KMS-11 (cell line): Measurements from ENCODE around the gene ATP1A1.

Experiments used
- H2AFZ ChIP-seq: fragments of 200-600 bp; sonication (generic); 2 replicates; pipeline ENCODE4 v1.6.1; 2016; ENCODE audit warnings: antibody characterized with exemption, mixed run types, low read depth
- H3K27ac ChIP-seq: fragments of 200-600 bp; sonication (generic); 2 replicates; pipeline ENCODE4 v1.6.1; 2016; ENCODE audit warnings: mild to moderate bottlenecking, mixed run types
- H3K27me3 ChIP-seq: fragments of 200-600 bp; sonication (generic); 2 replicates; pipeline ENCODE4 v1.6.1; 2017; ENCODE audit warnings: mild to moderate bottlenecking, low read depth, mixed run types, moderate library complexity; ENCODE audit not compliant: insufficient read depth
- H3K36me3 ChIP-seq: fragments of 200-600 bp; sonication (generic); 2 replicates; pipeline ENCODE4 v1.6.1; 2017; ENCODE audit warnings: mild to moderate bottlenecking, mixed run types; ENCODE audit not compliant: insufficient read depth
- H3K4me1 ChIP-seq: fragments of 200-600 bp; sonication (generic); 2 replicates; pipeline ENCODE4 v1.6.1; 2016; ENCODE audit warnings: mild to moderate bottlenecking, low read depth, mixed run types; ENCODE audit not compliant: poor library complexity, severe bottlenecking
- H3K4me2 ChIP-seq: fragments of 200-600 bp; sonication (generic); 2 replicates; pipeline ENCODE4 v1.7.0; 2016; ENCODE audit warnings: mild to moderate bottlenecking, mixed run types
- H3K4me3 ChIP-seq: fragments of 200-600 bp; sonication (generic); IDR thresholded peaks from 2 replicates; pipeline ENCODE4 v1.6.1; 2017; ENCODE audit warnings: low read depth, low read length, mixed read lengths; ENCODE audit not compliant: insufficient read depth
- H3K79me2 ChIP-seq: fragments of 200-600 bp; sonication (generic); 2 replicates; pipeline ENCODE4 v1.6.1; 2016; ENCODE audit warnings: low read depth, mixed run types; ENCODE audit not compliant: insufficient read depth
- H3K9ac ChIP-seq: fragments of 200-600 bp; sonication (generic); 2 replicates; pipeline ENCODE4 v1.6.1; 2016; ENCODE audit warnings: mild to moderate bottlenecking, mixed run types
- H4K20me1 ChIP-seq: fragments of 200-600 bp; sonication (generic); 2 replicates; pipeline ENCODE4 v1.6.1; 2016; ENCODE audit warnings: mild to moderate bottlenecking, mixed run types; ENCODE audit not compliant: insufficient read depth
- TF ChIP-seq, protein P1 (sequence below): fragments of 200-600 bp; sonication (generic); conservative IDR thresholded peaks from 2 replicates; pipeline ENCODE4 v1.6.1; 2017; ENCODE audit warnings: low read depth, mild to moderate bottlenecking, antibody characterized with exemption, low read length, moderate library complexity, mixed read lengths

The ATP1A1 gene

DNA sequence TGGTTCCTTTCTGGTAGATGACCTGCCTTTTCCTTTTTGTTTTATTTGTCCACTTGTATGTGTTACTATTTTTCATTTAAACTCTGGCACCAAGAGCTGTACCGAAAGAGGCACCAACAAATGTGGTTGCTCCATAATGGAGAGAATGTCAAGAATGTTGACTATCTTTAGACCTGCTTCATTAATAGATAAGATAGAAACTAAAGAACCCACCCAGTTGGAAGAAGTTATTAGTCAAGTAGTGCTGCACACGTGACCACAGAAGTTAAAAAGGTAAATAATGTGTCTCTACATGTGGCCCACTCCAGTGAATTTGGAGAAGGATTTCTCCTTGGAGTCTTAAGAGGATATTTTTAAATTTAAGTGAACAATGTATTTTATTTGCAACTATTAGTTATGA lies 9.3 kb downstream of the ATP1A1 start:
- Histone ChIP-seq H4K20me1 (peaks cover 32% of the 10 kb centered on the region), H3K4me1 (peaks cover 100% of the 10 kb centered on the region), H2AFZ (no peak overlapping the region), H3K27me3 (no peaks in the 10 kb centered on the region), H3K36me3 (peaks cover 16% of the 10 kb centered on the region), H3K27ac (peak overlapping the region; percentile 27), H3K9ac (no peak overlapping the region; the same call in 1 of the 2 replicates), H3K4me3 (no peak overlapping the region), H3K4me2 (peak overlapping the region; percentile 98), H3K79me2 (peaks cover 98% of the 10 kb centered on the region)
- TF ChIP-seq, protein P1, sequence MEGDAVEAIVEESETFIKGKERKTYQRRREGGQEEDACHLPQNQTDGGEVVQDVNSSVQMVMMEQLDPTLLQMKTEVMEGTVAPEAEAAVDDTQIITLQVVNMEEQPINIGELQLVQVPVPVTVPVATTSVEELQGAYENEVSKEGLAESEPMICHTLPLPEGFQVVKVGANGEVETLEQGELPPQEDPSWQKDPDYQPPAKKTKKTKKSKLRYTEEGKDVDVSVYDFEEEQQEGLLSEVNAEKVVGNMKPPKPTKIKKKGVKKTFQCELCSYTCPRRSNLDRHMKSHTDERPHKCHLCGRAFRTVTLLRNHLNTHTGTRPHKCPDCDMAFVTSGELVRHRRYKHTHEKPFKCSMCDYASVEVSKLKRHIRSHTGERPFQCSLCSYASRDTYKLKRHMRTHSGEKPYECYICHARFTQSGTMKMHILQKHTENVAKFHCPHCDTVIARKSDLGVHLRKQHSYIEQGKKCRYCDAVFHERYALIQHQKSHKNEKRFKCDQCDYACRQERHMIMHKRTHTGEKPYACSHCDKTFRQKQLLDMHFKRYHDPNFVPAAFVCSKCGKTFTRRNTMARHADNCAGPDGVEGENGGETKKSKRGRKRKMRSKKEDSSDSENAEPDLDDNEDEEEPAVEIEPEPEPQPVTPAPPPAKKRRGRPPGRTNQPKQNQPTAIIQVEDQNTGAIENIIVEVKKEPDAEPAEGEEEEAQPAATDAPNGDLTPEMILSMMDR = no peak

DNA sequence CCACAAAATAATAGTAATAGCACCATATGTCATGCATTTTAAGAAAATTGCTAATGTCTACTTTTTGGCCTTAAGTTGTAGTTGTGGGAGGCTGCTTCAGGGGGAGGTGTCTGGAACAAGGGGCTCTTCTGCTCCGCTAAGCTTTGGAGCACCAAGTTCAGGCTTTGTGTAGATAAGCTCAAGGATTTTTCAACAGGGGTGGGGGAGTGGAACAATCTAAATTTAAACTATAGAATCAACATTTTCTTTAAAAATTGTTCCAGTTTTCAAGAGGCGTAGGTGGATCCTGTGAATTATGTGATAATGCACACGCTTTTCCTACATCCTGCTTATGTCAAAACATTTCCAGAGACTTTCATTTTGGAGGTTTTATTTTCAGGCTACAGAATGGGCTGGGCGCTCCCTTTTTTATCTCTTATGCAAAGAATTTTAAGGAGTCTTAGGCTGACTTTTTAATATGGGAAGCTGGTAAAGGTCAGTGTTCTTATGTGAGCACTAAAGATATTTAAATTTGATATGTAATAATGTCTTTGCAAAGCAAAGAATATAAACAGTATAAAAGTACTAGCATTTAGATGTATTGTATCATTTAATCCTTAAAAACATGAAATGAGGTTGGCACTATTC lies 9.9 kb downstream of the ATP1A1 start:
- peaks cover 100% of the 10 kb centered on the region for H3K4me1 ChIP-seq
- peak overlapping the region; percentile 27; the same call in 1 of the 2 replicates for H3K27ac ChIP-seq
- H3K36me3 ChIP-seq = peaks cover 20% of the 10 kb centered on the region
- H3K27me3 ChIP-seq = no peaks in the 10 kb centered on the region
- TF ChIP-seq, protein P1 = no peak
- H3K4me3 ChIP-seq = no peak overlapping the region
- peak overlapping the region; percentile 98 for H3K4me2 ChIP-seq
- H4K20me1 ChIP-seq = peaks cover 32% of the 10 kb centered on the region
- peaks cover 94% of the 10 kb centered on the region for H3K79me2 ChIP-seq
- no peak overlapping the region; the same call in 1 of the 2 replicates for H3K9ac ChIP-seq
- H2AFZ ChIP-seq = no peak overlapping the region

DNA sequence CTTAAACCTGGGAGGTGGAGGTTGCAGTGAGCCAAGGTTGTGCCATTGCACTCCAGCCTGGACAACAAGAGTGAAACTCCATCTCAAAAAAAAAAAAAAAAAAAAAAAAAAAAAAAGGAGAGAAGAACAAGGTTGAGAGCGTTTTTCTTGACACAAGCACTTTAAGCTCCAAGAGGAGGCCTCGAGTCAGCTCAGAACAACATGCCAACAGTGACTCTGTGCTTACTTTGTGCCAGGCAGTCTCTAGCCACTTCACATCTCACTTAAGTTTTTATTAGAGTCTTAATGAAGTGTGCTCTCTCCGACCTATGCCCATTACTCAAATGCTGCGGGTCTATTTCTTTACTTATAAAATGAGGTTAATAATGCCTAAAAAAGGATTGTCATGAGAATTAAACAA lies 13.0 kb downstream of the ATP1A1 start:
- TF ChIP-seq, protein P1 = no peak
- Histone ChIP-seq H3K4me2 (0 out of 2 replicates have a peak overlapping the region, but pooled peaks have one; percentile 86), H2AFZ (no peak overlapping the region), H3K9ac (no peak overlapping the region), H3K79me2 (peaks cover 69% of the 10 kb centered on the region), H3K36me3 (peaks cover 32% of the 10 kb centered on the region), H3K27me3 (no peaks in the 10 kb centered on the region), H3K27ac (peak overlapping the region; percentile 60; the same call in 1 of the 2 replicates), H3K4me1 (peaks cover 99% of the 10 kb centered on the region), H4K20me1 (peaks cover 7% of the 10 kb centered on the region; the same call in 1 of the 2 replicates), H3K4me3 (no peak overlapping the region)

DNA sequence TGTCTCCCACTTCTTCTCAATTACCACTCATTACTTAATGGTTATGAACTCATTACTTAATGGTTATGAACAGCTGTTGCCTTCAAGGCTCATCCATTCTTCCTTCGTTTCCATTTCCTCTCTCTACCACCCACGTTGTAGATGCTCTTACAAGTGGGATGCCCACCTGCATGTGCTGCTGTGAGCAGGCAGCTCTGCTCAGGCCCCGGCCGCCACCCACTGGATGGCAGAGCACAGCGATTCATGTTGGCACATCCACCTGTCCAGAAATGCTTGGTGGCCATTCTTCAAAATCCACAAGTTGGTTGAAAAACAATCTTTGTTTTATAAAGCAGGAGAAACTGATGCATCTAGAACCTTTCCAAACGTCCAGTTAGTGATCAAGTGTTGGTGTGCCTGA lies 14.5 kb downstream of the ATP1A1 start:
- peaks cover 35% of the 10 kb centered on the region for H3K36me3 ChIP-seq

More for the DNA sequence above, 14.5 kb downstream of the ATP1A1 start:
- Histone ChIP-seq H3K27ac (peak overlapping the region; percentile 60; the same call in 1 of the 2 replicates), H3K9ac (no peak overlapping the region), H3K27me3 (no peaks in the 10 kb centered on the region), H4K20me1 (no peaks in the 10 kb centered on the region; the same call in 1 of the 2 replicates), H3K4me1 (peaks cover 99% of the 10 kb centered on the region), H3K79me2 (peaks cover 69% of the 10 kb centered on the region), H3K4me3 (no peak overlapping the region), H3K4me2 (peak overlapping the region; percentile 86; the same call in 1 of the 2 replicates), H2AFZ (no peak overlapping the region)
- TF ChIP-seq, protein P1 = no peak
